Mammary epithelial cell (primary cell): Measurements from ENCODE around the gene CBLN3.

Source experiments
- CTCF ChIP-seq, 2 donors: IDR thresholded peaks in 1 of 2; conservative IDR thresholded peaks in 1 of 2; 2 replicates each; pipeline ENCODE4 v1.5.1; 2011 to 2012; ENCODE audit warnings: inconsistent platforms in 2 of 2, low read length in 2 of 2, mild to moderate bottlenecking in 2 of 2, control low read depth in 1 of 2, low read depth in 1 of 2; ENCODE audit not compliant: insufficient read depth in 1 of 2; ENCODE audit errors: extremely low read depth in 1 of 2
- EZH2 ChIP-seq: IDR thresholded peaks from 2 replicates; pipeline ENCODE4 v1.6.1; 2012; ENCODE audit warnings: low read length, inconsistent platforms, borderline replicate concordance

- TF ChIP-seq CTCF (conservative IDR thresholded peaks at IDR 0.05 in 1 of 2, IDR thresholded peaks at IDR 0.05 in 1 of 2; ENCODE audit: extremely low read depth in 1 of 2, insufficient read depth in 1 of 2, low read depth in 1 of 2, low read length in 2 of 2) (no peak), EZH2 (no peak)
These were observed 11.3 kb upstream of the CBLN3 start for GRCh38 chr14:24440606-24441399.
